NCI-H1417 (cell line): ENCODE measurements around the gene FAM98C.

Experiments used
- DNase-seq, 3 experiments: peaks; one replicate each; lab custom pipeline; 2025; lab: John Stamatoyannopoulos, UW

FAM98C gene

DNA sequence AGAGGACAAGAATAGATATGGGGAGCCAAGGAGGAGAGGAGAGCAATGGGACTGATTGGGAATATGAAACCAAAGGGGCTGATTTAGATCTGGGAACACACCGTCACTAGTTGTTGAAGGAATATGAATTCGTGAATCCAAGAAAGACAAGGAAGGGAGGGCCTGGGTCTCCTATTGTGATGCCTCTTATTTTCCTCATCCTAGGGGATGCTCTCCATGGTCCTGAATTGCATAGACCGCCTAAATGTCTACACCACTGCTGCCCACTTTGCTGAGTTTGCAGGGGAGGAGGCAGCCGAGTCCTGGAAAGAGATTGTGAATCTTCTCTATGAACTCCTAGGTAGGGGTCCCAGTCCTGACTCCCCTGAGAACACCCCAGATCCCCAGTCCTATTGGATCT lies 52.1 kb downstream of the FAM98C start:
- DNase-seq, result no peak

DNA sequence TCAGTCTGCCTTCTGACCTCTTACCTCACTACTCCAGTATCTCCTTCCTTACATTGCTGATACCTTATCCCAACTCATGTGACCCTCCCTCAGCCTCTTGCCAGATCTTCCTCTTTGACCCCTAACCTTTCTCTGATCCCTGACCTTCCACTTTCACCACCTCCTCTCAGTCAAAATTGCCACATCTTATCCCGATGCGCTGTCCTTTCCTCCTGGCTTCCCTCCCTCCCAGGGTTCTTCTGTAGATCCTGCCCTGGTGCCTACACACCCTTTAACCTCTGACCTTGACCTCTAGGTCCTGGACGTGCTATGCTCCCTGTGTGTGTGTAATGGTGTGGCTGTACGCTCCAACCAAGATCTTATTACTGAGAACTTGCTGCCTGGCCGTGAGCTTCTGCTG lies 54.3 kb downstream of the FAM98C start:
- no peak for DNase-seq

DNA sequence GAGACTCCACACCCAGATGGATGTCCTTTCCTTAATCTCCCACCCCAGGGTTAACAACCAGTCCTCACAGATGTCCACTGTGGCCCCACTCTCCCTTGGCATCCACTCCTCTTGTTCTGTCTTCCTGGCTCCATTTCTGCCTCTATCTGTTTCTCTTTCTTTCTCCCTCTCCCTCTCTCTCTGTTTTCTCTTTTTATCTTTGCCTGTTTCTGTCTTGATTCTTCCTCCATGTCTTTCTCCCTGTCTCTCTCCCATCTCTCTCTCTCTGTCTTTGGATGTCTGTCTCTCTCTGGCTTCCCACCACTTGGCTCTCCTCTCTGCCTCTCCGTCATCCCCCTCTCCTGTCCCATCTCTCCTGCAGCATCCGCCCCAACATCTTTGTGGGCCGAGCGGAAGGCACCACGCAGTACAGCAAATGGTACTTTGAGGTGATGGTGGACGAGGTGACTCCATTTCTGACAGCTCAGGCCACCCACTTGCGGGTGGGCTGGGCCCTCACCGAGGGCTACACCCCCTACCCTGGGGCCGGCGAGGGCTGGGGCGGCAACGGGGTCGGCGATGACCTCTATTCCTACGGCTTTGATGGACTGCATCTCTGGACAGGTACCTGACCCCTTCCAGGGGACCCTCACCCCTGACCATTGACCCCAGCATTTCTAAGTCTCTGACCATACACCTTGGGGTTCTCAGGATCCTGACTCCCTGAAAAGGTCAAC lies 55.0 kb downstream of the FAM98C start:
- no peak for DNase-seq
